ENCODE data around the gene BIN2. TPM values are rescaled to one million over a fixed set of nuclear protein-coding genes. Genes with fewer than 3 reads are reported as not detected.
A peak's percentile ranks its signal among the peaks of the same experiment; 100 is the strongest.
"Not testable (repeated sequence)": the region's sequence is repeated elsewhere in the genome, so short reads cannot be mapped to it uniquely, and the experiment has no call there.

The BIN2 gene
- polyA plus RNA-seq, 1 experiment, result 0.04 TPM

- DNase-seq (ENCODE audit: low read depth, low spot score), result no peak
- ChIA-PET POLR2A (no interaction called here), CTCF (interaction anchor here (1.1 kb wide), 1 partner anchor 66 kb away, joined by 3 read pairs; no protein-coding TSS in a partner anchor)
- Histone ChIP-seq H3K9me3 (ENCODE audit: control insufficient read depth, insufficient read depth, low read length) (no peaks in the 10 kb centered on the region), H3K4me3 (ENCODE audit: low read depth, low read length) (no peak overlapping the region), H3K27me3 (ENCODE audit: control insufficient read depth, insufficient read depth, low read length) (no peaks in the 10 kb centered on the region), H3K27ac (ENCODE audit: low read depth, low read length) (no peak overlapping the region)
- no peak for TF ChIP-seq CTCF (IDR thresholded peaks at IDR 0.05; ENCODE audit: low read depth, low read length)
Measured at GRCh38 chr12:51275088-51275487, 48.9 kb downstream of the BIN2 start.

- H3K27me3 ChIP-seq (ENCODE audit: control insufficient read depth, insufficient read depth, low read length); H3K4me3 ChIP-seq (ENCODE audit: low read depth, low read length); H3K27ac ChIP-seq (ENCODE audit: low read depth, low read length); DNase-seq (ENCODE audit: low read depth, low spot score); POLR2A ChIA-PET; H3K9me3 ChIP-seq (ENCODE audit: control insufficient read depth, insufficient read depth, low read length); CTCF ChIA-PET: not testable (repeated sequence)
Measured at GRCh38 chr12:51272810-51273209, 51.2 kb downstream of the BIN2 start.

- POLR2A ChIA-PET, result interaction anchor here (0.7 to 1.5 kb wide), 5 partner anchors 33 to 224 kb away, joined by 3 to 8 read pairs (median 4); partner anchors contain the start of genes CSRNP2, DAZAP2 and POU6F1
- H3K9me3 ChIP-seq (ENCODE audit: control insufficient read depth, insufficient read depth, low read length), result no peaks in the 10 kb centered on the region
Measured at GRCh38 chr12:51270951-51271518, 52.9 kb downstream of the BIN2 start.

GRCh38 chr12:51270067-51270950, 53.7 kb downstream of the BIN2 start, which contains the start of gene SMAGP:
TSS of gene SMAGP (minus strand) at chr12:51270415. CDS start at chr12:51269278, 1,137 bp downstream.
- TF ChIP-seq CTCF (IDR thresholded peaks at IDR 0.05; ENCODE audit: low read depth, low read length), result 0 out of 2 replicates have a peak, but pooled peaks have one; percentile 6
- peak within 1 kb of the TSS; percentile 75 for H3K27ac ChIP-seq (ENCODE audit: low read depth, low read length)
- H3K9me3 ChIP-seq (ENCODE audit: control insufficient read depth, insufficient read depth, low read length), result no peaks in the 10 kb centered on the region
- H3K27me3 ChIP-seq (ENCODE audit: control insufficient read depth, insufficient read depth, low read length), result no peaks in the 10 kb centered on the region
- ChIA-PET CTCF (interaction anchor here (0.5 to 2.1 kb wide), 3 partner anchors 70 to 445 kb away, joined by 3 to 11 read pairs (median 8); no protein-coding TSS in a partner anchor), POLR2A (interaction anchor here (0.7 to 1.5 kb wide), 5 partner anchors 32 to 223 kb away, joined by 3 to 8 read pairs (median 4); partner anchors contain the start of genes CSRNP2, DAZAP2 and POU6F1)
- peak within 1 kb of the TSS; percentile 73 for H3K4me3 ChIP-seq (ENCODE audit: low read depth, low read length)
- DNase-seq (ENCODE audit: low read depth, low spot score), result no peak

More at GRCh38 chr12:51270951-51271518, 52.9 kb downstream of the BIN2 start:
- peak; percentile 29 for DNase-seq (ENCODE audit: low read depth, low spot score)
- Histone ChIP-seq H3K4me3 (ENCODE audit: low read depth, low read length) (peak overlapping the region; percentile 73), H3K27me3 (ENCODE audit: control insufficient read depth, insufficient read depth, low read length) (no peaks in the 10 kb centered on the region), H3K27ac (ENCODE audit: low read depth, low read length) (peak overlapping the region; percentile 75)
- TF ChIP-seq CTCF (IDR thresholded peaks at IDR 0.05; ENCODE audit: low read depth, low read length), result no peak
- CTCF ChIA-PET, result interaction anchor here (0.8 to 2.1 kb wide), 2 partner anchors 69 to 70 kb away, joined by 3 to 11 read pairs; no protein-coding TSS in a partner anchor

GRCh38 chr12:51269174-51270066, 54.6 kb downstream of the BIN2 start:
- no peaks in the 10 kb centered on the region for H3K9me3 ChIP-seq (ENCODE audit: control insufficient read depth, insufficient read depth, low read length)
- no peaks in the 10 kb centered on the region for H3K27me3 ChIP-seq (ENCODE audit: control insufficient read depth, insufficient read depth, low read length)
- TF ChIP-seq CTCF (IDR thresholded peaks at IDR 0.05; ENCODE audit: low read depth, low read length), result peak; percentile 34
- no peak for DNase-seq (ENCODE audit: low read depth, low spot score)
- CTCF ChIA-PET, result interaction anchor here (0.7 to 2.1 kb wide), 2 partner anchors 72 kb away, joined by 3 to 11 read pairs; no protein-coding TSS in a partner anchor
- POLR2A ChIA-PET, result interaction anchor here (1.5 kb wide), 1 partner anchor 186 kb away, joined by 7 read pairs; the partner anchor contains the start of gene CSRNP2
- H3K4me3 ChIP-seq (ENCODE audit: low read depth, low read length), result peak overlapping the region; percentile 73
- no peak overlapping the region for H3K27ac ChIP-seq (ENCODE audit: low read depth, low read length)

Data from AG04450 (cell line).